ENCODE measurements around the gene TCF20. TPM values are rescaled to one million over a fixed set of nuclear protein-coding genes. Genes with fewer than 3 reads are reported as not detected.
A peak's percentile ranks its signal among the peaks of the same experiment; 100 is the strongest.

TCF20 gene
- total and polyA plus RNA-seq, 2 experiments from 2014 or later = 0.64 to 17.2 TPM

GRCh38 chr22:42261296-42261695, 9.2 kb downstream of the TCF20 start:
- H3K4me1 ChIP-seq (ENCODE audit: insufficient read depth) = peaks cover 24% of the 10 kb centered on the region
- 0 out of 2 replicates have a peak, but pooled peaks cover 3% of the 10 kb centered on the region for H3K9me2 ChIP-seq (ENCODE audit: insufficient read depth)
- H3F3A ChIP-seq (ENCODE audit: insufficient read depth) = peaks cover 8% of the 10 kb centered on the region; the same call in 1 of the 2 replicates
- in situ Hi-C loops (cut with MboI) = no loop called here
- H3K4me2 ChIP-seq (ENCODE audit: unreplicated experiment) = no peak overlapping the region
- H3K27me3 ChIP-seq (replicated peaks; ENCODE audit: insufficient read depth) = no peaks in the 10 kb centered on the region
- no peak overlapping the region for H2AFZ ChIP-seq
- TF ChIP-seq EZH2 (IDR thresholded peaks at IDR 0.05; ENCODE audit: insufficient read depth, poor library complexity, severe bottlenecking) = no peak
- TF ChIP-seq EZH2phosphoT487 (IDR thresholded peaks at IDR 0.05; ENCODE audit: insufficient read depth, low read depth) = no peak
- no peak overlapping the region for H3K9ac ChIP-seq
- no peak overlapping the region for H3K4me3 ChIP-seq
- no peaks in the 10 kb centered on the region for H3K9me3 ChIP-seq (ENCODE audit: low read depth)
- WGBS, 2 experiments (ENCODE audit: low coverage in 1 of 2, low lambda C conversion rate in 2 of 2, missing lambda C conversion rate in 2 of 2) = 94 to 100% methylated on average over 1 of the region's 1 CpG
- peaks cover 99% of the 10 kb centered on the region for H3K79me2 ChIP-seq (ENCODE audit: insufficient read depth)
- peak overlapping the region; percentile 11 for H3K27ac ChIP-seq
- H3K36me3 ChIP-seq (ENCODE audit: low read depth) = no peaks in the 10 kb centered on the region
- DNase-seq = peak; percentile 50
- peaks cover 33% of the 10 kb centered on the region for H4K20me1 ChIP-seq (ENCODE audit: insufficient read depth)

DNA sequence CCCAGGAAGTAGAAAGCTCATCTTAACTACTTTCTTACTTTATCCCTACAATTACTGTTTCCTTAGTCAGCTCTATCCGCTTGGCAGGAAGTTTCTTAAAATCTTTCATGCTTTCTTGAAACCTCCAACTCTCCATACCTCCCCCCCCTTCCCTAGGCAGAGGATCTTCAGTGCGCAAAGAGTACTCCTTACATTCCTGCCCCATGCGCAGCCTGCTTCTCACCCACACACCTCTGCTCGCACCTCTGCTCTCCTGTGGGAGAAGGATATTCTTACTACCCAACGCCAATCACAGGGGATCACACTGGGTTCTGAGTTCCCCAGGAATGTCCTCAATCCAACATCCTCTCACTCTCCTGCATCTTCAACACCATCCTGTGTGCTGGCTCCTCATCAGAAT, 12.3 kb downstream of the TCF20 start:
- Histone ChIP-seq H3K9me3 (ENCODE audit: low read depth) (no peaks in the 10 kb centered on the region), H4K20me1 (ENCODE audit: insufficient read depth) (0 out of 2 replicates have a peak, but pooled peaks cover 28% of the 10 kb centered on the region), H3K27me3 (replicated peaks; ENCODE audit: insufficient read depth) (no peaks in the 10 kb centered on the region), H3F3A (ENCODE audit: insufficient read depth) (peaks cover 8% of the 10 kb centered on the region; the same call in 1 of the 2 replicates), H3K27ac (no peak overlapping the region), H3K4me1 (ENCODE audit: insufficient read depth) (peaks cover 26% of the 10 kb centered on the region), H3K9ac (no peak overlapping the region), H3K79me2 (ENCODE audit: insufficient read depth) (peaks cover 100% of the 10 kb centered on the region), H3K4me2 (ENCODE audit: unreplicated experiment) (no peak overlapping the region), H3K9me2 (ENCODE audit: insufficient read depth) (0 out of 2 replicates have a peak, but pooled peaks cover 3% of the 10 kb centered on the region), H3K36me3 (ENCODE audit: low read depth) (no peaks in the 10 kb centered on the region), H3K4me3 (no peak overlapping the region), H2AFZ (no peak overlapping the region)
- no peak for DNase-seq
- in situ Hi-C loops (cut with MboI) = no loop called here
- 96 to 97% methylated on average over 5 of the region's 5 CpGs for WGBS, 2 experiments (ENCODE audit: low coverage in 1 of 2, low lambda C conversion rate in 2 of 2, missing lambda C conversion rate in 2 of 2)
- TF ChIP-seq EZH2 (IDR thresholded peaks at IDR 0.05; ENCODE audit: insufficient read depth, poor library complexity, severe bottlenecking) (no peak), EZH2phosphoT487 (IDR thresholded peaks at IDR 0.05; ENCODE audit: insufficient read depth, low read depth) (no peak)

- Histone ChIP-seq H3K27me3 (replicated peaks; ENCODE audit: insufficient read depth) (no peaks in the 10 kb centered on the region), H3F3A (ENCODE audit: insufficient read depth) (peaks cover 8% of the 10 kb centered on the region; the same call in 1 of the 2 replicates), H3K36me3 (ENCODE audit: low read depth) (no peaks in the 10 kb centered on the region), H2AFZ (no peak overlapping the region), H3K4me3 (no peak overlapping the region), H4K20me1 (ENCODE audit: insufficient read depth) (0 out of 2 replicates have a peak, but pooled peaks cover 28% of the 10 kb centered on the region), H3K4me1 (ENCODE audit: insufficient read depth) (peaks cover 26% of the 10 kb centered on the region), H3K79me2 (ENCODE audit: insufficient read depth) (peaks cover 100% of the 10 kb centered on the region), H3K27ac (no peak overlapping the region), H3K9me3 (ENCODE audit: low read depth) (no peaks in the 10 kb centered on the region), H3K4me2 (ENCODE audit: unreplicated experiment) (no peak overlapping the region), H3K9ac (no peak overlapping the region), H3K9me2 (ENCODE audit: insufficient read depth) (0 out of 2 replicates have a peak, but pooled peaks cover 3% of the 10 kb centered on the region)
- TF ChIP-seq EZH2phosphoT487 (IDR thresholded peaks at IDR 0.05; ENCODE audit: insufficient read depth, low read depth) = no peak
- TF ChIP-seq EZH2 (IDR thresholded peaks at IDR 0.05; ENCODE audit: insufficient read depth, poor library complexity, severe bottlenecking) = no peak
- in situ Hi-C loops (cut with MboI) = no loop called here
- no peak for DNase-seq
- WGBS, 2 experiments (ENCODE audit: low coverage in 1 of 2, low lambda C conversion rate in 2 of 2, missing lambda C conversion rate in 2 of 2) = 98% methylated on average over 2 of the region's 2 CpGs
Observed at GRCh38 chr22:42257386-42257785, 13.1 kb downstream of the TCF20 start.

- Histone ChIP-seq H3K4me2 (ENCODE audit: unreplicated experiment) (no peak overlapping the region), H3K4me1 (ENCODE audit: insufficient read depth) (peaks cover 26% of the 10 kb centered on the region), H3K4me3 (no peak overlapping the region), H3K9me3 (ENCODE audit: low read depth) (no peaks in the 10 kb centered on the region), H3K36me3 (ENCODE audit: low read depth) (no peaks in the 10 kb centered on the region), H2AFZ (no peak overlapping the region), H3K9me2 (ENCODE audit: insufficient read depth) (0 out of 2 replicates have a peak, but pooled peaks cover 3% of the 10 kb centered on the region), H3K79me2 (ENCODE audit: insufficient read depth) (peaks cover 100% of the 10 kb centered on the region), H3F3A (ENCODE audit: insufficient read depth) (peaks cover 8% of the 10 kb centered on the region; the same call in 1 of the 2 replicates), H3K9ac (no peak overlapping the region), H3K27me3 (replicated peaks; ENCODE audit: insufficient read depth) (no peaks in the 10 kb centered on the region), H3K27ac (no peak overlapping the region), H4K20me1 (ENCODE audit: insufficient read depth) (0 out of 2 replicates have a peak, but pooled peaks cover 28% of the 10 kb centered on the region)
- no peak for DNase-seq
- WGBS, 2 experiments (ENCODE audit: low coverage in 1 of 2, low lambda C conversion rate in 2 of 2, missing lambda C conversion rate in 2 of 2) = 84% methylated on average over 5 of the region's 5 CpGs
- in situ Hi-C loops (cut with MboI) = no loop called here
- TF ChIP-seq EZH2 (IDR thresholded peaks at IDR 0.05; ENCODE audit: insufficient read depth, poor library complexity, severe bottlenecking) (no peak), EZH2phosphoT487 (IDR thresholded peaks at IDR 0.05; ENCODE audit: insufficient read depth, low read depth) (no peak)
Observed at GRCh38 chr22:42256930-42257329, 13.5 kb downstream of the TCF20 start.
